Peyer's patch (tissue), 4 donors: ENCODE results near the gene ZNF615.

ENCODE experiments used
- CTCF ChIP-seq, 6 experiments: fragments of 450-650 bp in 4 of 6; fragments of 200-600 bp in 2 of 6; sonication (generic) in 1 of 6; IDR thresholded peaks; one replicate each; pipeline ENCODE4 v1.5.1; 2017 to 2019; ENCODE audit warnings: antibody characterized with exemption in 6 of 6, mild to moderate bottlenecking in 3 of 6, moderate library complexity in 1 of 6
- POLR2A ChIP-seq, 2 donors: fragments of 450-650 bp; IDR thresholded peaks; one replicate each; pipeline ENCODE4 v1.5.1; 2017; ENCODE audit warnings: antibody characterized with exemption in 2 of 2, mild to moderate bottlenecking in 2 of 2, moderate library complexity in 2 of 2

DNA sequence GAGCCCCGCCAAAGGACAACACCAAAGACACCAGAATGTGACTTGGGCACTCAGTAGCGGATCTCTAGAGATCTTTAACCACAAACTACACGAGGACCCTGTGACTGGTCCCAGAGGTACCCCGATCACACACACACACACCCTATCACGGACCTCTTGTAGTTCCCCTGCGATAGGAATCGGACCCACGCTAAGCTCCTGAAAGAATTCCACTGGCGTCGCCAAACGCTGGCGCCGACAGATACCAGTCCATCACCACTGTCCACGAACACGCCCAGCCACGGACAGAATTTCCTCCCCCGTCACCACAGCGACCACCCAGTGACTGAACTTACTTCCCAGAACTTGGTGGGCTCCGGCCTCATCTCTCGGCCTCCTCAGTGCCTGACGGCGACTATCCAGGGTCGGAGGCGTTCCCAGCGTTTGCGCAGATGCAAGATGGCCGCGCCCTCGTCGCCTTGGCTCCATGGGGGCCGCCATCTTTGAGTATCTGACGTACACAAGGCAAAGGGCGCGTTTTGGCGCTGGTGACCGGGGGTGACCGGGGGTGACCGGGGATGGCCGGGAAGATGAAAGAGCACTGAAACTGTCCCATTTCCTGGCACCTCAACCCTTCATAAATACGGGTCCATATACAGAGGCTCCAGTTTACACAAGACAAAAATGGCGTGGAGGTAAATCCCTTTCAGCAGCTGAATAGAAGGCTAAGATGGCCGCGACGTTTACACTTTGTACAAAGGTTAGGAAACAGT is at the start of gene ZNF615:
- TF ChIP-seq POLR2A (IDR thresholded peaks at IDR 0.05) (peak in 1 of 2 donors; percentile 31), CTCF (IDR thresholded peaks at IDR 0.05) (no peak)
